ENCODE results near the gene INS. TPM values are rescaled to one million over a fixed set of nuclear protein-coding genes. Genes with fewer than 3 reads are reported as not detected.

The INS gene
- total RNA-seq, 2 experiments from 2014 or later, result not detected

DNA sequence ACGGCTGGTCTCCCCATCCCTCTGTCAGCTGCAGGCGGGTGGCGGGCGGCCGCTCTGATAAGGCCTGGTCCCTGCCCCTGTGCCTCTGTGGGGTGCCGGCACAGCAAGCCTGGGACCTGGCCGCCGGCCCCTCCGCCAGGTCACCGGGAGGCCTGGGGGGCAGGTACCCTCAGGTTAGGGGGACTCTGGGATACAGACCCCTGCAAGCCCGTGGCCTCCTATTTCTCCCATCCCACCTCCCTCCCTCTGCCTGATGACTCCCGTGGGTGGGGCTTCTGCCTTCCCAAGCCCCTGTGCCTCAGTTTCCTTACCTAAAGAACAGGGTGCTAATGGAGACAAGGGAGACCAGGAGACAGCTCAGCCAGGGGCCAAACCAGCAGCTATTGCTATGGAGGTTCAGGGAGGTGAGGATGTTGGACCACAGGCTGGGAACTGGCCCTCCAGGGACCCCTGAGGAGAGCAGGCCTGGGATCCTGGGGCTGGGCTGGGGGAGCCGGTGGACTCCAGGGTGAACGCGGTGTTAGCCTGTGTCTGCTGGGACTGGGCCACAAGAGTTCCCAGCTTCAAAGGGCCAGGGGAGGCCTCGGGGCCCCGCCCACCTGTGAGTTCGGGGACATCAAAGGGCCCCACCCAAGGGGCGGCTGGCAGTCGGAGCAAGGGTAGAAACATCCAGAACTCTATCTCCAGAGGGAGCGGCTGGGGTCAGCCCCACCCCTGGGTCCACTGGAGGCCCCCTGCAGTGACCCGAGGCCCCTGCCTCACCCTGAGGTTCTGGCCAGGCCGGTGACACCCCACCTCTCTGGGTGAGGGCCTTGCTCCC lies 42.6 kb upstream of the INS start:
- ChIA-PET POLR2A (no interaction called here), CTCF (interaction anchor here (0.6 kb wide), 1 partner anchor 224 kb away, joined by 4 read pairs; no protein-coding TSS in a partner anchor)
- H3K27ac Mint-ChIP-seq, result no peak overlapping the region
- H3K27me3 Mint-ChIP-seq, result no peaks in the 10 kb centered on the region
- no peaks in the 10 kb centered on the region for H3K4me1 Mint-ChIP-seq
- H3K36me3 Mint-ChIP-seq (ENCODE audit: low read depth), result no peaks in the 10 kb centered on the region
- intact Hi-C loops (cut with DNase I, micrococcal nuclease), result no loop called here
- DNase-seq (peak; percentile 3), ATAC-seq (no peak)
- no peak overlapping the region for H3K4me3 Mint-ChIP-seq
- no peaks in the 10 kb centered on the region for H3K9me3 Mint-ChIP-seq (ENCODE audit: low read depth)

- H3K4me1 Mint-ChIP-seq, result no peaks in the 10 kb centered on the region
- H3K27ac Mint-ChIP-seq, result no peak overlapping the region
- CTCF ChIA-PET, result interaction anchor here (2.2 kb wide), 1 partner anchor 17 kb away, joined by 6 read pairs; no protein-coding TSS in a partner anchor
- ATAC-seq (no peak), DNase-seq (peak; percentile 3)
- H3K4me3 Mint-ChIP-seq, result no peak overlapping the region
- no peaks in the 10 kb centered on the region for H3K27me3 Mint-ChIP-seq
- no peaks in the 10 kb centered on the region for H3K9me3 Mint-ChIP-seq (ENCODE audit: low read depth)
- intact Hi-C loops (cut with DNase I, micrococcal nuclease), result no loop called here
- H3K36me3 Mint-ChIP-seq (ENCODE audit: low read depth), result no peaks in the 10 kb centered on the region
- POLR2A ChIA-PET, result no interaction called here
These were observed 42.0 kb upstream of the INS start for GRCh38 chr11:2202900-2203439.

DNA sequence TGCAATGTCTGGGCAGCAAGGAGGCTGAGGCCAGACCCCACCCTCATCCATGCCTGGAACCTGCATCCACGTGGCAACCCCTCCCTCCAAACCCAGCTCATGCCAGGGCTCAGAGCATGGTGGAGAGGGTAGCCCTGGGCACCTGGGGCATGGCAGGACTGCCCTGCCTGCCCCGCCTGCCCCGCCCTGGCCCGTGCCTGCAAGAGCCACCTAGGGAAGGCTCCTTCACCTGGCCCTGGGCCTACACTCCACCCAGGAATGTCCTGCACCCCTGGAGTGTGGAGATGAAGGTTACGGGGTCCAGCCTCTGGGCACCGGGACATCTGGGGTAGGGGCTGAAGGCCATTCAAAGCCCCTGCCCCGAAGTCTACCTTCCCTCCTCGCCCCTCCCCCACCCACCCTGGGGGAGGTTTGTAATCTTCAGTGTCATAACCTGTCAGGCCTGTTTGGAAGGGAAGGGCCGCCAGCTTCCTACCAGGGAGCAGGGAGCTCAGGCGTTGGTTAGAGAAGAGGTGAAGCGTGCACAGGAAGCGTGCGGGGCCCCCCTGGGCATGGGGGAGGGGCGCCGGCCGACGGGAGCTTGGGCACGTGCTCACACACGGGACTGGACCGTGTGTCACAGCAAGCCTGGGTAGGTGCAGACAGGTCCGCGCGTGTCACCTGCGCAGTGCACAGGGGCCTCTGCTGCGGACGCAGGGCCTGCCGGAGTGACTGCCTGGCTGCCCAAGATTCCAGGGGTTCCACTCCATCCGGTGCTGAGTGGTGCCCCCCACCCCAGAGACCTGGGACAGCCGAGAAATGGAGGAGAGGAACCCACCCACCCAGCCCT lies 41.3 kb upstream of the INS start:
- POLR2A ChIA-PET, result no interaction called here
- DNase-seq (no peak), ATAC-seq (no peak)
- Mint-ChIP-seq H3K27me3 (no peaks in the 10 kb centered on the region), H3K4me3 (no peak overlapping the region), H3K4me1 (no peaks in the 10 kb centered on the region), H3K36me3 (ENCODE audit: low read depth) (no peaks in the 10 kb centered on the region), H3K9me3 (ENCODE audit: low read depth) (no peaks in the 10 kb centered on the region), H3K27ac (no peak overlapping the region)
- intact Hi-C loops (cut with DNase I, micrococcal nuclease), result no loop called here
- CTCF ChIA-PET, result interaction anchor here (2.2 kb wide), 1 partner anchor 16 kb away, joined by 6 read pairs; no protein-coding TSS in a partner anchor

GRCh38 chr11:2201542-2201941 lies 40.5 kb upstream of the INS start:
- no peaks in the 10 kb centered on the region for H3K9me3 Mint-ChIP-seq (ENCODE audit: low read depth)
- H3K27ac Mint-ChIP-seq, result no peak overlapping the region
- ChIA-PET CTCF (interaction anchor here (2.2 kb wide), 1 partner anchor 16 kb away, joined by 6 read pairs; no protein-coding TSS in a partner anchor), POLR2A (no interaction called here)
- H3K27me3 Mint-ChIP-seq, result peaks cover 3% of the 10 kb centered on the region
- DNase-seq (no peak), ATAC-seq (no peak)
- no peaks in the 10 kb centered on the region for H3K36me3 Mint-ChIP-seq (ENCODE audit: low read depth)
- no peak overlapping the region for H3K4me3 Mint-ChIP-seq
- intact Hi-C loops (cut with DNase I, micrococcal nuclease), result no loop called here
- no peaks in the 10 kb centered on the region for H3K4me1 Mint-ChIP-seq

- Mint-ChIP-seq H3K27ac (no peak overlapping the region), H3K27me3 (peaks cover 8% of the 10 kb centered on the region), H3K9me3 (ENCODE audit: low read depth) (no peaks in the 10 kb centered on the region), H3K4me3 (no peak overlapping the region), H3K4me1 (no peaks in the 10 kb centered on the region), H3K36me3 (ENCODE audit: low read depth) (no peaks in the 10 kb centered on the region)
- ATAC-seq (no peak), DNase-seq (no peak)
- ChIA-PET CTCF (interaction anchor here (2.2 kb wide), 1 partner anchor 15 kb away, joined by 6 read pairs; no protein-coding TSS in a partner anchor), POLR2A (no interaction called here)
- intact Hi-C loops (cut with DNase I, micrococcal nuclease), result no loop called here
These were observed 40.0 kb upstream of the INS start for GRCh38 chr11:2200957-2201519.

DNA sequence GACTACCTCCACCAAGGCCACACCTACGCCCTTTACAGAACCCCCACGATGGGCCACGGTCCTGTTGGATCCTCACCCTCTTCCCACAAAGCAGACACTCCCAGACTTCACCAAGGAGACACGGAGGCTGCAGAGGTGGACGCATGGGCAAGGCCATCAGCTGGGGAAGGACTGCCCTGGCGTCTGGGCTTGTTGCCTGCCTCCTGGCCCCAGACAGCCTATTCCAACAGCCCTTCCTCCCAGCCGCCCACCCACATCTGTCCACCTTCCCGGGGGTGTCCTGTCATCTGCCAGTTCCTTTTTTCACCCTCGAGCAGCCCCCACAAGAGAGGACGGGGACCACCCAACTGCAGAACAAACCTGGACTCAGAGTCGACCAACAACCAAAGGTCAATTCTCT lies 39.5 kb upstream of the INS start:
- intact Hi-C loops (cut with DNase I, micrococcal nuclease), result no loop called here
- no peaks in the 10 kb centered on the region for H3K9me3 Mint-ChIP-seq (ENCODE audit: low read depth)
- no peaks in the 10 kb centered on the region for H3K36me3 Mint-ChIP-seq (ENCODE audit: low read depth)
- no peak overlapping the region for H3K27ac Mint-ChIP-seq
- no peak for ATAC-seq
- ChIA-PET POLR2A (no interaction called here), CTCF (interaction anchor here (0.7 to 0.9 kb wide), 2 partner anchors 9 to 27 kb away, joined by 3 read pairs; no protein-coding TSS in a partner anchor)
- H3K27me3 Mint-ChIP-seq, result peaks cover 8% of the 10 kb centered on the region
- no peak overlapping the region for H3K4me3 Mint-ChIP-seq
- DNase-seq, result no peak
- H3K4me1 Mint-ChIP-seq, result no peaks in the 10 kb centered on the region

DNA sequence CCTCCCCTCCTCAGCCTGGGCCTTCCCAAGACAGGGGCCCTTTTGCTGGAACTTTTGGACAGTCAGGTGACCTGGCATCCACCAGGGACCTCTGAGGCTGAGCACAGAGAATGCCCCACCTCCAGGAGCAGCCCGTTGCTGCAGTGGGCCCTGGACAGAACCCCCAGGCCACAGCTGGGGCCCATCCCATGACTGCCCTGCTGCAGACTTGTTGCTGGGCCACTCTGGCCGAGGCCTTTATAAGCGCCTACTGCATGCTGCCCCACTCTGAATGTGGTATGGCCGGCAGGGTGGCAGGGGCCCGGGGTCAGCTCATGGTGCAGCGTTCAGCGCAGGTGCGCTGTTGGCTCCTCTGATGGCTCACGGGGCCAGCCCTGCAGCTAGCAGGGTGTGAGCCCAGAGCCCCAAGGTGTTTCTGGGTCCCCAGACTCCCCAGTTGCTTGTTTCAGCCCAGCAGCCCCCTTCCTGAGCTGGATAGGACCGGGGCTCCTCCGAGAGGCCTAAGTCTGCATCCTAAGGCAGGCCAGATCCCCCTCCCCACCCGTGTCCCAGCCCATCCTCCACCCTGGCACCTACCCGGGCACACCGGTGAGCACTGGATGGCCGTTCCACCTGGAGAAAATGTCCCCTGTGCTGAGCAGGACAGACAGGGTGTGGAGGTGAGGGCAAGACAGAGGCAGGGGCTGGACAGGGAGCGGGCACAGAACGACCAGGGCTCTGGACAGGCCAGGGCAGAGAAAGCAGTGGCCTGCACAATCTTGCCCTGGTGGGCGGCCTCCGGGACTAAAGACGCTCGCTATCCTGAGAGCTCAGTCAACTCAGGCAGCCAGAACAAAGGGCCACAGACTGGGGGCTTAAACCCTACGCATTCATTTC lies 38.7 kb upstream of the INS start:
- Mint-ChIP-seq H3K4me3 (no peak overlapping the region), H3K9me3 (ENCODE audit: low read depth) (no peaks in the 10 kb centered on the region), H3K36me3 (ENCODE audit: low read depth) (no peaks in the 10 kb centered on the region), H3K4me1 (no peaks in the 10 kb centered on the region), H3K27ac (no peak overlapping the region), H3K27me3 (peaks cover 8% of the 10 kb centered on the region)
- POLR2A ChIA-PET, result no interaction called here
- CTCF ChIA-PET, result interaction anchor here (0.7 to 3.4 kb wide), 3 partner anchors 8 to 221 kb away, joined by 3 to 26 read pairs (median 3); no protein-coding TSS in a partner anchor
- DNase-seq, result no peak
- intact Hi-C loops (cut with DNase I, micrococcal nuclease), result loop anchor here (5.0 to 10.0 kb wide), 4 partner anchors 203 to 688 kb away; partner anchors contain the start of genes CDKN1C (in 1 of the 2) and TSSC4 (in 1 of the 2)
- ATAC-seq, result no peak

- DNase-seq, result no peak
- H3K4me3 Mint-ChIP-seq, result no peak overlapping the region
- H3K27ac Mint-ChIP-seq, result no peak overlapping the region
- H3K9me3 Mint-ChIP-seq (ENCODE audit: low read depth), result no peaks in the 10 kb centered on the region
- no peaks in the 10 kb centered on the region for H3K4me1 Mint-ChIP-seq
- no peaks in the 10 kb centered on the region for H3K36me3 Mint-ChIP-seq (ENCODE audit: low read depth)
- peaks cover 8% of the 10 kb centered on the region for H3K27me3 Mint-ChIP-seq
- CTCF ChIA-PET, result interaction anchor here (0.6 to 3.4 kb wide), 6 partner anchors 26 to 229 kb away, joined by 3 to 26 read pairs (median 4); no protein-coding TSS in a partner anchor
- POLR2A ChIA-PET, result interaction anchor here (1.4 kb wide), 1 partner anchor 106 kb away, joined by 3 read pairs; no protein-coding TSS in a partner anchor
- intact Hi-C loops (cut with DNase I, micrococcal nuclease), result loop anchor here (5.0 to 10.0 kb wide), 4 partner anchors 204 to 689 kb away; partner anchors contain the start of genes CDKN1C (in 1 of the 2) and TSSC4 (in 1 of the 2)
- ATAC-seq, result no peak
These were observed 37.8 kb upstream of the INS start for GRCh38 chr11:2198621-2199365.

- H3K36me3 Mint-ChIP-seq (ENCODE audit: low read depth), result no peaks in the 10 kb centered on the region
- H3K4me1 Mint-ChIP-seq, result no peaks in the 10 kb centered on the region
- DNase-seq (no peak), ATAC-seq (no peak)
- peaks cover 8% of the 10 kb centered on the region for H3K27me3 Mint-ChIP-seq
- intact Hi-C loops (cut with DNase I, micrococcal nuclease), result loop anchor here (1.0 to 10.0 kb wide), 8 partner anchors 101 to 689 kb away; partner anchors contain the start of genes TSSC4 (in 2 of the 2) and CDKN1C (in 1 of the 2)
- no peak overlapping the region for H3K4me3 Mint-ChIP-seq
- CTCF ChIA-PET, result interaction anchor here (0.6 to 3.4 kb wide), 9 partner anchors 26 to 230 kb away, joined by 3 to 26 read pairs (median 4); no protein-coding TSS in a partner anchor
- H3K27ac Mint-ChIP-seq, result no peak overlapping the region
- POLR2A ChIA-PET, result interaction anchor here (1.4 kb wide), 1 partner anchor 107 kb away, joined by 3 read pairs; no protein-coding TSS in a partner anchor
- H3K9me3 Mint-ChIP-seq (ENCODE audit: low read depth), result no peaks in the 10 kb centered on the region
These were observed 36.9 kb upstream of the INS start for GRCh38 chr11:2197771-2198520.

All from activated CD4-positive, alpha-beta T cell treated with anti-CD3 and anti-CD28 coated beads for 36 hours (primary cell).